Uterus (tissue), 4 donors: ENCODE data around the gene PTPRN2. TPM values are rescaled to one million over a fixed set of nuclear protein-coding genes. Genes with fewer than 3 reads are reported as not detected.
"Not testable (repeated sequence)": the region's sequence is repeated elsewhere in the genome, so short reads cannot be mapped to it uniquely, and the experiment has no call there.

ENCODE experiments used
- DNase-seq, 2 donors: peaks; one replicate each; pipeline ENCODE4 v3.0.0-alpha.2; 2019 to 2020
- H3K27ac ChIP-seq, 2 donors: fragments of 200-600 bp; sonication (generic); 1 replicate in 1 of 2; 2 replicates in 1 of 2; pipeline ENCODE4 v1.5.1; 2016 to 2018
- H3K27me3 ChIP-seq, 2 donors: fragments of 200-600 bp; sonication (generic); one replicate each; pipeline ENCODE4 v1.5.1; 2018 to 2019; ENCODE audit warnings: control low read depth in 1 of 2
- H3K36me3 ChIP-seq, 2 donors: fragments of 200-600 bp; sonication (generic); one replicate each; pipeline ENCODE4 v1.5.1; 2019; ENCODE audit warnings: control low read depth in 1 of 2
- H3K4me1 ChIP-seq, 2 donors: fragments of 200-600 bp; sonication (generic); one replicate each; pipeline ENCODE4 v1.5.1; 2018 to 2019; ENCODE audit warnings: control low read depth in 1 of 2
- H3K4me3 ChIP-seq, 2 donors: fragments of 200-600 bp; sonication (generic); 1 replicate in 1 of 2; 2 replicates in 1 of 2; pipeline ENCODE4 v1.5.1; 2018 to 2019; ENCODE audit warnings: mild to moderate bottlenecking in 1 of 2
- H3K9me3 ChIP-seq, 2 donors: fragments of 200-600 bp; sonication (generic); one replicate each; pipeline ENCODE4 v1.5.1; 2019; ENCODE audit warnings: control low read depth in 1 of 2
- POLR2A ChIP-seq, 2 donors: fragments of 450-650 bp; IDR thresholded peaks; one replicate each; pipeline ENCODE4 v1.6.1; 2016; ENCODE audit warnings: antibody characterized with exemption in 2 of 2, mild to moderate bottlenecking in 1 of 2, moderate library complexity in 1 of 2
- intact Hi-C: fragments of 100-400 bp; cut with DNase I; formaldehyde crosslinking; loops from one replicate; pipeline ENCODE4 v1.15.1; 2023; ENCODE audit warnings: low total_unique reads
- total RNA-seq, 4 donors: library from RNA; depleted of rRNA in 3 of 4; stranded (reverse); fragments of >200 nt in 3 of 4; gene quantifications; one replicate each; pipeline versions ENCODE4 v1.1.0 to v1.2.4, GENCODE V29; 2014 to 2023
- TF ChIP-seq, protein P1 (sequence below), 4 experiments: fragments of 200-600 bp in 2 of 4; fragments of 450-650 bp in 2 of 4; sonication (generic) in 2 of 4; IDR thresholded peaks; one replicate each; pipeline ENCODE4 v1.5.1; 2016 to 2019; ENCODE audit warnings: antibody characterized with exemption in 4 of 4, mild to moderate bottlenecking in 2 of 4, moderate library complexity in 1 of 4
- donor health status: DM: yes; HTN: yes; CAD: no.

The PTPRN2 gene
- total RNA-seq, 4 donors from 2014 or later, result 1.2 to 5.2 (median 2.3) TPM

DNA sequence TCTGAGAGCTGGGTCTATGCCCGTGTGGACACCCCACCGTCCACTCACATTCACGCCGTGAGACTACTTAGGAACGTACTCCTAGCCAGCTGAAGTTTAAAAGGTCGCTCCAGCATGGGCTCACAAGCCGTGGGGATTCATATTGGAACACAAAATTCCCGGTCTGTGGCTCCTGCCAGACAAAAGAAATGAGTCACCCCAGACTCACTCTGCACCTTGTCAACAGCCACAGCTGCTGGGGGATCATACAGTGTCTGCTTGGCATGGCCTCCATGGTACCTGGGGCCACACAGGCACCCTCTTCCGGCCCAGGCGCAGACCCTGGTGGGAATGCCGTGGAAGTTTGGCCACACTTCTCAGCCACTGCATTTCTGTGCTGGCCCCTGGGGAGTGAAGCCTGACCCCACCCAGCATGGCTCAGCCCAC is 1022.4 kb downstream of the PTPRN2 start:
- no peak for TF ChIP-seq POLR2A (IDR thresholded peaks at IDR 0.05)
- TF ChIP-seq, protein P1, sequence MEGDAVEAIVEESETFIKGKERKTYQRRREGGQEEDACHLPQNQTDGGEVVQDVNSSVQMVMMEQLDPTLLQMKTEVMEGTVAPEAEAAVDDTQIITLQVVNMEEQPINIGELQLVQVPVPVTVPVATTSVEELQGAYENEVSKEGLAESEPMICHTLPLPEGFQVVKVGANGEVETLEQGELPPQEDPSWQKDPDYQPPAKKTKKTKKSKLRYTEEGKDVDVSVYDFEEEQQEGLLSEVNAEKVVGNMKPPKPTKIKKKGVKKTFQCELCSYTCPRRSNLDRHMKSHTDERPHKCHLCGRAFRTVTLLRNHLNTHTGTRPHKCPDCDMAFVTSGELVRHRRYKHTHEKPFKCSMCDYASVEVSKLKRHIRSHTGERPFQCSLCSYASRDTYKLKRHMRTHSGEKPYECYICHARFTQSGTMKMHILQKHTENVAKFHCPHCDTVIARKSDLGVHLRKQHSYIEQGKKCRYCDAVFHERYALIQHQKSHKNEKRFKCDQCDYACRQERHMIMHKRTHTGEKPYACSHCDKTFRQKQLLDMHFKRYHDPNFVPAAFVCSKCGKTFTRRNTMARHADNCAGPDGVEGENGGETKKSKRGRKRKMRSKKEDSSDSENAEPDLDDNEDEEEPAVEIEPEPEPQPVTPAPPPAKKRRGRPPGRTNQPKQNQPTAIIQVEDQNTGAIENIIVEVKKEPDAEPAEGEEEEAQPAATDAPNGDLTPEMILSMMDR (IDR thresholded peaks at IDR 0.05), result no peak
- H3K4me3 ChIP-seq, result no peak overlapping the region
- no peaks in the 10 kb centered on the region for H3K27me3 ChIP-seq
- H3K4me1 ChIP-seq, result no peaks in the 10 kb centered on the region
- H3K9me3 ChIP-seq, result no peaks in the 10 kb centered on the region
- no peak overlapping the region for H3K27ac ChIP-seq
- DNase-seq, result no peak
- no peaks in the 10 kb centered on the region for H3K36me3 ChIP-seq
- intact Hi-C loops, result no loop called here

DNA sequence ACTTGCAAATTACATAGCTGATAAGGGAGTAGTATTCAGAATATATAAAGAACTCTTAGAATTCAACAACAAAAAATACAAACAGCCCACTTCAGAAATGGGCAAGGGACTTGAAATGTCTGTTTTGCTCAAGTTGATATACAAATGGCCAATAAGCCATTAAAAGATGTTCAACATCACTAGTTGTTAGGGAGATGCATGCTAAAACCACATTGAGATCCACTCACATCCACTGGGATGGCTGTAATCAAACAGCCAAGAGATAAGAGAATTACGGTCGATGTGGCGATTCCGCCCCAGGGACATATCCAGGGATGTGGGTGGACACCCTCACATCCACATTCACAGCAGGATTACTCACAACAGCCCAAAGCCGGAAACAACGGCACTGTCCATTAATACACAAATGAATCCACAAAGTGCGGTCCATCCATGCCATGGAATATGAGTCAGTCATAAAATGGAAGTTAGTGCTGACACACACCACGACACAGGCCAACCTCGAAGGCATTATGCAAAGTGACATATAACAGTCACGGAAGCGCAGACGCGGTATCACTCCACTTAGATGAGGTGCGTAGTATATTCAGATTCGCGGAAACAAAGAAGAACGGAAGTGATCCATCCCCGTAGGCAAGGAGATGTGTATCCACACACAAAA is 1023.0 kb downstream of the PTPRN2 start:
- no peak overlapping the region for H3K27ac ChIP-seq
- intact Hi-C loops, result no loop called here
- no peaks in the 10 kb centered on the region for H3K4me1 ChIP-seq
- no peak for TF ChIP-seq POLR2A (IDR thresholded peaks at IDR 0.05)
- TF ChIP-seq, protein P1 (IDR thresholded peaks at IDR 0.05), result no peak
- no peak overlapping the region for H3K4me3 ChIP-seq
- no peaks in the 10 kb centered on the region for H3K27me3 ChIP-seq
- H3K9me3 ChIP-seq, result no peaks in the 10 kb centered on the region
- no peaks in the 10 kb centered on the region for H3K36me3 ChIP-seq
- DNase-seq, result no peak

DNA sequence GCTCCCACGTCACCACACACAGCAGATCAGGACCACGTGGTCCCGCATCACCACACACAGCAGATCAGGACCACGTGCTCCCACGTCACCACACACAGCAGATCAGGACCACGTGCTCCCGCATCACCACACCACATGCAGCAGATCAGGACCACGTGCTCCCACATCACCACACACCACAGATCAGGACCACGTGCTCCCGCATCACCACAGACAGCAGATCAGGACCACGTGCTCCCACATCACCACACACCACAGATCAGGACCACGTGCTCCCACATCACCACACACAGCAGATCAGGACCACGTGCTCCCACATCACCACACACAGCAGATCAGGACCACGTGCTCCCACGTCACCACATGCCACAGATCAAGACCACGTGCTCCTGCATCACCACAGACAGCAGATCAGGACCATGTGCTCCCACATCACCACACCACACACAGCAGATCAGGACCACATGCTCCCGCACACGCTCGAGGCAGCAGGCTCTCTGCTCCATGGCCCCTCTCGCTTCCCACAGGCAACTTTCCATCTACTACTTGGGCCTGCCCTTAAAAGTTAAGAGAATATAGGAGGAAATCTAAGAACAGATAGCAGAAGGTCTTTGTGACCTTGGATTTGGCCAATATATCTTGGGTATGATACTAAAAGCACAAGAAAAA is 1024.0 kb downstream of the PTPRN2 start:
- H3K36me3 ChIP-seq, intact Hi-C loops, H3K9me3 ChIP-seq, H3K27me3 ChIP-seq, H3K27ac ChIP-seq, H3K4me1 ChIP-seq, DNase-seq, H3K4me3 ChIP-seq: not testable (repeated sequence)

DNA sequence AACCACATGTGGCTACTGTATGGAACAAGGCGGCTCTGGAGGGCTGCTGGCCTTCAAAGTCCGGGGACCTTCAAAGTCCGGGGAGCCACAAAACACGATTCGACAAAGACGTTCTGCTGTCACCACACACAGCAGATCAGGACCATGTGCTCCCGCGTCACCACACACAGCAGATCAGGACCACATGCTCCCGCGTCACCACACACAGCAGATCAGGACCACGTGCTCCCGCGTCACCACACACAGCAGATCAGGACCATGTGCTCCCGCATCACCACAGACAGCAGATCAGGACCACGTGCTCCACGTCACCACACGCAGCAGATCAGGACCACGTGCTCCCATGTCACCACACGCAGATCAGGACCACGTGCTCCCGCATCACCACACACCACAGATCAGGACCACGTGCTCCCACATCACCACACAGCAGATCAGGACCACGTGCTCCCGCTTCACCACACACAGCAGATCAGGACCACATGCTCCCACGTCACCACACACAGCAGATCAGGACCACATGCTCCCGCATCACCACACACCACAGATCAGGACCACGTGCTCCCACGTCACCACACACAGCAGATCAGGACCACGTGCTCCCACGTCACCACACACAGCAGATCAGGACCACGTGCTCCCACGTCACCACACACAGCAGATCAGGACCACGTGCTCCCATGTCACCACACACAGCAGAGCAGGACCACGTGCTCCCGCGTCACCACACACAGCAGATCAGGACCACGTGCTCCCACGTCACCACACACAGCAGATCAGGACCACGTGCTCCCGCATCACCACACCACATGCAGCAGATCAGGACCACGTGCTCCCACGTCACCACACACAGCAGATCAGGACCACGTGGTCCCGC is 1024.9 kb downstream of the PTPRN2 start:
- intact Hi-C loops, H3K27me3 ChIP-seq, H3K27ac ChIP-seq, H3K4me1 ChIP-seq, H3K36me3 ChIP-seq, H3K9me3 ChIP-seq, H3K4me3 ChIP-seq, DNase-seq: not testable (repeated sequence)

DNA sequence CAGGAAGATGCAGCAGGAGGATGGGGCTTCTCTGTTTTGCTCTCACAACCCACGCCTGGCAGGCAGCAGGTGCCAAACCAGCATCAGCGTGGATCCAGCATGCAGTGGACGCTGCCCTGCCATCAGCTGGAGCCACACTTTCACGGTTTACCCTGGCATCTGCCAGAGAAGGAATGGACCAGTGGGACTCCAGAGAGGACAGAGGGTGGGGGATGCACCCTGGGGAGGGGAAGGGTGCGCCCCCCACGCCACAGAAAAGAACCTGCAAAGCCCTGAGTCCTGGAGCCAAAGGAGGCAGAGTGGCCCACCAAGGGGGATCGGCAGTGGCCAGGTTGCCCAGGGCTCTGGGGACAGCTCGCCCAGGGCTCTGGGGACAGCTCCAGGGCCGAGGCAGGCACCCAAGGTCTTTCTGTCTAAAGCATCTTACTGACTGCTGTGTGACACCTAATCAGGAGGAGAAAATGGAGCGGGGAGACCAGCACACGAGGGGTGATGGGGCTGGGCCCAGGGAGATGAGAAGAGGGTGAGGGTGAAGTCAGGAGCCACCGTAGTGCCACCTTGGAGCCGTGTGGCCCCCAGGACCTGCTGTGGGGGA is 1025.7 kb downstream of the PTPRN2 start:
- DNase-seq, result no peak
- intact Hi-C loops, result no loop called here
- Histone ChIP-seq H3K36me3 (no peaks in the 10 kb centered on the region), H3K27me3 (no peaks in the 10 kb centered on the region), H3K4me3 (no peak overlapping the region), H3K27ac (no peak overlapping the region), H3K4me1 (no peaks in the 10 kb centered on the region), H3K9me3 (no peaks in the 10 kb centered on the region)
- TF ChIP-seq, protein P1 (IDR thresholded peaks at IDR 0.05), result no peak
- TF ChIP-seq POLR2A (IDR thresholded peaks at IDR 0.05), result no peak

DNA sequence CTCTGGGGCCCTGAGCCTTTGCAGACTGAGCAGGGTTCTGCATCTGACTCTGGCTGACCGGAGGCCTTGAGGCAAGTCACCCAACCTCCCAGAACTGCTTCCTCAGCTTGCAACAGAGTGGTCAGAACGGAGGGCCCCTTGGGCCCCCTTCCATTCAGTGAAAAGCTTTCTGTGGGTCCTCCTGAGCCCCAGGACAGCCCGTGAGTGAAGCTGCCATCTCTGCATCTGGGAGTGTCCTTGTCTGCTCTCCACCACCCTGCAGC is 1026.2 kb downstream of the PTPRN2 start:
- intact Hi-C loops, result no loop called here
- Histone ChIP-seq H3K27ac (no peak overlapping the region), H3K4me3 (no peak overlapping the region), H3K4me1 (no peaks in the 10 kb centered on the region), H3K27me3 (no peaks in the 10 kb centered on the region), H3K36me3 (no peaks in the 10 kb centered on the region), H3K9me3 (no peaks in the 10 kb centered on the region)
- no peak for DNase-seq
- TF ChIP-seq, protein P1 (IDR thresholded peaks at IDR 0.05), result no peak
- no peak for TF ChIP-seq POLR2A (IDR thresholded peaks at IDR 0.05)
